Panc1 (cell line): Measurements from ENCODE around the gene ABAT. TPM values are rescaled to one million over a fixed set of nuclear protein-coding genes. Genes with fewer than 3 reads are reported as not detected.
"Not testable (repeated sequence)": the region's sequence is repeated elsewhere in the genome, so short reads cannot be mapped to it uniquely, and the experiment has no call there.

Experiments
- ATAC-seq: fragments of 200-7000 bp; cut with Tn5 transposase; 2 replicates; pipeline ENCODE4 v1.9.1; 2020; ENCODE audit warnings: mild to moderate bottlenecking, moderate library complexity
- BruUV-seq: library from RNA; stranded (reverse); fragments of 400-500 nt; replicated peaks from 2 replicates; lab custom pipeline; 2021; lab: Mats Ljungman, UMichigan
- CTCF ChIA-PET: fragments of 300-600 bp; sonication (Branson Sonifier 250); formaldehyde crosslinking; loops from one replicate; lab custom pipeline; 2022; ENCODE audit warnings: antibody characterized with exemption; lab: Charles Lee
- POLR2A ChIA-PET: fragments of 300-600 bp; sonication (Branson Sonifier 250); formaldehyde crosslinking; loops from one replicate; lab custom pipeline; 2022; ENCODE audit warnings: antibody characterized with exemption; lab: Charles Lee
- DNase-seq: peaks from one replicate; pipeline ENCODE4 v3.0.0-alpha.2; 2010; ENCODE audit warnings: low read depth, low spot score
- H3K27ac ChIP-seq: 2 replicates; pipeline ENCODE4 v1.5.1; 2011; ENCODE audit warnings: mild to moderate bottlenecking, low read length, inconsistent platforms
- H3K27me3 ChIP-seq: fragments of 200-500 bp; sonication (Bioruptor generic); 2 replicates; pipeline ENCODE4 v1.6.0; 2014; ENCODE audit warnings: low read length, inconsistent platforms; ENCODE audit not compliant: control insufficient read depth, insufficient read depth
- H3K36me3 ChIP-seq: fragments of 200-500 bp; sonication (Bioruptor generic); 2 replicates; pipeline ENCODE4 v1.5.1; 2014; ENCODE audit warnings: inconsistent platforms, mild to moderate bottlenecking, low read length, moderate library complexity; ENCODE audit not compliant: control insufficient read depth, insufficient read depth
- H3K4me1 ChIP-seq: 2 replicates; pipeline ENCODE4 v1.5.1; 2011; ENCODE audit warnings: inconsistent platforms, mild to moderate bottlenecking, low read length, moderate library complexity; ENCODE audit not compliant: control insufficient read depth, insufficient read depth
- H3K4me3 ChIP-seq, 2 experiments: 2 replicates each; pipeline ENCODE4 v1.5.1; 2011 to 2012; ENCODE audit warnings: low read depth in 2 of 2, low read length in 2 of 2, mild to moderate bottlenecking in 2 of 2, inconsistent platforms in 1 of 2, moderate library complexity in 1 of 2
- H3K9me3 ChIP-seq: fragments of 200-500 bp; sonication (Bioruptor generic); 2 replicates; pipeline ENCODE4 v1.5.1; 2014; ENCODE audit warnings: low read depth, mild to moderate bottlenecking, inconsistent platforms, low read length, moderate library complexity; ENCODE audit not compliant: control insufficient read depth, insufficient read depth
- CTCF ChIP-seq: fragments of 450-650 bp; IDR thresholded peaks from 2 replicates; pipeline ENCODE4 v1.5.1; 2017; ENCODE audit warnings: mild to moderate bottlenecking
- POLR2AphosphoS5 ChIP-seq: IDR thresholded peaks from 2 replicates; pipeline ENCODE4 v1.6.1; 2012; ENCODE audit warnings: mild to moderate bottlenecking, low read depth, low read length, moderate library complexity
- REST ChIP-seq, 2 experiments: IDR thresholded peaks; 2 replicates each; pipeline ENCODE4 v1.6.1; 2011 to 2012; ENCODE audit warnings: low read depth in 2 of 2, control low read depth in 1 of 2, low read length in 1 of 2, mild to moderate bottlenecking in 1 of 2, moderate library complexity in 1 of 2; ENCODE audit not compliant: insufficient read depth in 1 of 2
- SIN3A ChIP-seq: IDR thresholded peaks from 2 replicates; pipeline ENCODE4 v1.6.1; 2012; ENCODE audit warnings: low read depth, mild to moderate bottlenecking, low read length, moderate library complexity, borderline replicate concordance; ENCODE audit not compliant: insufficient read depth
- TCF7L2 ChIP-seq: IDR thresholded peaks from 2 replicates; pipeline ENCODE4 v1.6.1; 2011; ENCODE audit warnings: mild to moderate bottlenecking, low read depth, low read length, inconsistent platforms
- in situ Hi-C: cut with HindIII; loops from 2 replicates; pipeline ENCODE4 v1.10.0; 2016; ENCODE audit warnings: low sequenced_read_pairs, low pct_unique_long_range_greater_than_20kb
- intact Hi-C: fragments of 100-400 bp; cut with micrococcal nuclease; formaldehyde crosslinking; loops from one replicate; pipeline ENCODE4 v1.10.0; 2022; ENCODE audit not compliant: unreplicated experiment
- total RNA-seq: library from RNA; stranded (reverse); gene quantifications from one replicate; pipeline ENCODE4 v1.2.1, GENCODE V29; 2021; ENCODE audit not compliant: unreplicated experiment

The ABAT gene
- total RNA-seq, 1 experiment from 2014 or later, result 0.77 TPM

GRCh38 chr16:8649829-8650554 is 24.4 kb upstream of the ABAT start:
- DNase-seq (no peak), ATAC-seq (no peak)
- ChIA-PET CTCF (no interaction called here), POLR2A (no interaction called here)
- TF ChIP-seq POLR2AphosphoS5 (no peak), CTCF (no peak), TCF7L2 (no peak), SIN3A (no peak), REST (IDR thresholded peaks at IDR 0.05; ENCODE audit: insufficient read depth in 1 of 2, low read depth in 2 of 2, low read length in 1 of 2) (no peak)
- Histone ChIP-seq H3K27ac (no peak overlapping the region), H3K9me3 (no peaks in the 10 kb centered on the region), H3K4me3 (no peak overlapping the region), H3K27me3 (no peaks in the 10 kb centered on the region), H3K4me1 (no peaks in the 10 kb centered on the region), H3K36me3 (no peaks in the 10 kb centered on the region)
- intact Hi-C loops, result no loop called here
- BruUV-seq, result no TSS peak
- in situ Hi-C loops, result no loop called here

- H3K27me3 ChIP-seq, H3K9me3 ChIP-seq, H3K36me3 ChIP-seq, H3K4me1 ChIP-seq, POLR2A ChIA-PET, intact Hi-C loops, H3K27ac ChIP-seq, H3K4me3 ChIP-seq, BruUV-seq, in situ Hi-C loops, DNase-seq: not testable (repeated sequence)
- peak; percentile 74 for TF ChIP-seq CTCF
- ATAC-seq, result peak; percentile 80
- CTCF ChIA-PET, result interaction anchor here (0.6 to 1.6 kb wide), 4 partner anchors 54 to 278 kb away, joined by 3 to 4 read pairs (median 3); no protein-coding TSS in a partner anchor
Measured at GRCh38 chr16:8651958-8652357, 22.5 kb upstream of the ABAT start.
